ENCODE measurements around the gene PTPRK. TPM values are rescaled to one million over a fixed set of nuclear protein-coding genes. Genes with fewer than 3 reads are reported as not detected.

The PTPRK gene
- total and polyA plus RNA-seq, 2 of the 8 experiments (the other 6 are each of a cell fraction or from before 2014, with no cell fraction given): 11.4 to 47.3 TPM

DNA sequence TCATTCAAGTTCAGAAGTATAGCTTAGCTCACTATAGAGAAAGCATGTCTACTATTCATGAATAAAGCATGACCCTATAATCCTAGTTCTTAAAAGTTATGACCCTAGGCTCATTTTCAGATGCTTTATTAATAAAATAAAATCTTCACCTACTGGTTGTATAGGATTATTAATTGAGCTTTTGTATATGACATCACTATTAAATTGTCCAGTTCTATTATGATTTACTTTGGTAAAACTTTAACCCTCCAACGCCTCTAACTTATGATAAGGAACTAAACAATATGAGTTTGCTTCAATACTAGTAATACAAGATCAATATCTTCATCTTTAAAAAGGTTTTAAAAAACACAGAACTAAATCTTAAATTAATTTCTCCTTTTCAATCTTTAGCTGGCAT, 356.1 kb downstream of the PTPRK start:
- Histone ChIP-seq H3K27me3 (replicated peaks in 1 of 4; ENCODE audit: control insufficient read depth in 3 of 4, extremely low read depth in 1 of 4, insufficient read depth in 3 of 4, low read length in 3 of 4) (no peaks in the 10 kb centered on the region), H3K4ac (replicated peaks; ENCODE audit: insufficient read length, low read depth, low read length) (no peak overlapping the region), H3K9me3 (ENCODE audit: insufficient read depth in 2 of 2, low read depth in 1 of 2, low read length in 1 of 2) (no peaks in the 10 kb centered on the region), H3K56ac (replicated peaks; ENCODE audit: insufficient read length, low read depth, low read length) (no peak overlapping the region), H3K4me2 (ENCODE audit: insufficient read depth in 1 of 2, low read depth in 2 of 2, low read length in 2 of 2) (no peak overlapping the region), H3K23me2 (ENCODE audit: low read depth, low read length) (no peaks in the 10 kb centered on the region), H2BK20ac (ENCODE audit: low read length) (no peak overlapping the region), H3K27ac (ENCODE audit: low read depth, low read length) (no peak overlapping the region), H4K8ac (ENCODE audit: extremely low read depth, insufficient read depth, low read length) (no peak overlapping the region), H3K79me1 (ENCODE audit: low read depth, low read length) (no peaks in the 10 kb centered on the region), H3K18ac (ENCODE audit: extremely low read depth, low read length) (no peak overlapping the region), H2BK5ac (ENCODE audit: low read depth, low read length) (no peak overlapping the region), H3K14ac (ENCODE audit: insufficient read length) (no peak overlapping the region), H3K9ac (replicated peaks in 1 of 4; ENCODE audit: extremely low read depth in 1 of 4, low read depth in 3 of 4, low read length in 3 of 4) (no peak overlapping the region), H3K23ac (ENCODE audit: insufficient read length) (no peak overlapping the region), H4K91ac (replicated peaks; ENCODE audit: insufficient read length, low read length) (no peak overlapping the region), H2BK120ac (replicated peaks; ENCODE audit: low read depth, low read length) (no peak overlapping the region), H2AK5ac (ENCODE audit: low read depth, low read length) (no peak overlapping the region), H3K36me3 (ENCODE audit: control insufficient read depth in 2 of 4, insufficient read depth in 4 of 4, low read length in 3 of 4) (no peaks in the 10 kb centered on the region), H3K4me3 (ENCODE audit: extremely low read depth in 1 of 4, insufficient read depth in 2 of 4, low read depth in 3 of 4, low read length in 4 of 4) (no peak overlapping the region), H2AFZ (ENCODE audit: low read length) (no peak overlapping the region), H2BK15ac (ENCODE audit: low read length) (no peak overlapping the region), H3K4me1 (replicated peaks in 1 of 4; ENCODE audit: control insufficient read depth in 3 of 4, insufficient read depth in 4 of 4, low read length in 3 of 4) (peaks cover 0 to 3% (median 0%) of the 10 kb centered on the region in 4 experiments; a peak in 1 of 7 replicates), H2BK12ac (ENCODE audit: low read depth, low read length) (no peak overlapping the region), H3K79me2 (ENCODE audit: control insufficient read depth in 1 of 2, insufficient read depth in 2 of 2, low read length in 2 of 2) (no peaks in the 10 kb centered on the region), H4K5ac (ENCODE audit: insufficient read length, low read depth, low read length) (no peak overlapping the region), H4K20me1 (replicated peaks in 1 of 2; ENCODE audit: control insufficient read depth in 1 of 2, insufficient read depth in 2 of 2, low read length in 2 of 2) (no peaks in the 10 kb centered on the region)
- 100% methylated on average over 1 of the region's 1 CpG; no CpG with 5 or more reads in 1 of the 2 experiments for WGBS, 2 experiments (ENCODE audit: extremely low coverage in 1 of 2, insufficient coverage in 1 of 2, insufficient read length in 1 of 2, insufficient replicate concordance in 2 of 2, low coverage in 1 of 2, low lambda C conversion rate in 2 of 2, missing lambda C conversion rate in 1 of 2)
- POLR2A ChIA-PET (ENCODE audit: partially characterized antibody): no interaction called here
- FAIRE-seq (no peak), DNase-seq (ENCODE audit: low read depth in 1 of 2, low spot score in 2 of 2) (no peak)
- TF ChIP-seq, protein P1, sequence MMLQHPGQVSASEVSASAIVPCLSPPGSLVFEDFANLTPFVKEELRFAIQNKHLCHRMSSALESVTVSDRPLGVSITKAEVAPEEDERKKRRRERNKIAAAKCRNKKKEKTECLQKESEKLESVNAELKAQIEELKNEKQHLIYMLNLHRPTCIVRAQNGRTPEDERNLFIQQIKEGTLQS (IDR thresholded peaks at IDR 0.05; ENCODE audit: insufficient read depth, low read depth, low read length): no peak
- TF ChIP-seq RNF2 (IDR thresholded peaks at IDR 0.05; ENCODE audit: borderline replicate concordance, low read depth, low read length, missing control alignments, poor library complexity, severe bottlenecking) (no peak), CHD1 (IDR thresholded peaks at IDR 0.05; ENCODE audit: low read depth, low read length) (no peak)
- CTCF ChIA-PET (ENCODE audit: partially characterized antibody): no interaction called here
